GM18873 (cell line): ENCODE results near the gene NTN1.
"Not testable (repeated sequence)": the region's sequence is repeated elsewhere in the genome, so short reads cannot be mapped to it uniquely, and the experiment has no call there.

Experiments
- ATAC-seq: cut with Tn5 transposase; IDR thresholded peaks from one replicate; pipeline ENCODE4 v1.9.1; 2021; ENCODE audit warnings: mild to moderate bottlenecking, moderate library complexity, moderate number of reproducible peaks; ENCODE audit not compliant: unreplicated experiment, low FRiP score

The NTN1 gene

DNA sequence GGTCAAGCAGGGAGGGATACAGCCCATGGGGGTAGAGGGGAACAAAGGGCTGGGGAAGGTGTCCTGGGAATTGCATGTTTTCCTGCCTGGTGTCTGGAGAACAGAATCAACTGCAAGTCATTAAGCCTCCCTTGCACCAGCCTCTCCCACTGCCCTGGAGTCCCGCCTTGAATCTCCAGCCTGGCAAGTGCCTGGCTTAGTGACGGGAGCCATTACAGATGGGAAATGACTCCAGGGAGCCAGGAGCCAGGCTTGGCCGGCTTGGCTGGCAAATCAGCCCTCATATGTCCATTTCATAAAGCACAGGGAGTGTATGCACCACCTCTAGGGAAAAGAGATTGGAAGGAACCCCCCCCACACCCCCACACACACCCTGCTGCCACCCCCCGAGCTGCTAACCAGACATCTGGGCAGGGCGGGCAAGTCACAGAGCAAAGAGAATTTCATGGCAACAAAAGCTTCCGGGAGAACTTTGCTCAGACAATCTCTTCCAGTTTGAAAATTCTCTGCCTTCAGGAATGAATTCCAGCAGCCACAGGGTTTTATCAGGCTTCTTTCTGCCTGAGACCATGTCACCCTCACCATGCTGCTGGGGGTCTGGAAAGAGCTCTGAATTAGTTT lies 127.7 kb downstream of the NTN1 start:
- no peak for ATAC-seq

DNA sequence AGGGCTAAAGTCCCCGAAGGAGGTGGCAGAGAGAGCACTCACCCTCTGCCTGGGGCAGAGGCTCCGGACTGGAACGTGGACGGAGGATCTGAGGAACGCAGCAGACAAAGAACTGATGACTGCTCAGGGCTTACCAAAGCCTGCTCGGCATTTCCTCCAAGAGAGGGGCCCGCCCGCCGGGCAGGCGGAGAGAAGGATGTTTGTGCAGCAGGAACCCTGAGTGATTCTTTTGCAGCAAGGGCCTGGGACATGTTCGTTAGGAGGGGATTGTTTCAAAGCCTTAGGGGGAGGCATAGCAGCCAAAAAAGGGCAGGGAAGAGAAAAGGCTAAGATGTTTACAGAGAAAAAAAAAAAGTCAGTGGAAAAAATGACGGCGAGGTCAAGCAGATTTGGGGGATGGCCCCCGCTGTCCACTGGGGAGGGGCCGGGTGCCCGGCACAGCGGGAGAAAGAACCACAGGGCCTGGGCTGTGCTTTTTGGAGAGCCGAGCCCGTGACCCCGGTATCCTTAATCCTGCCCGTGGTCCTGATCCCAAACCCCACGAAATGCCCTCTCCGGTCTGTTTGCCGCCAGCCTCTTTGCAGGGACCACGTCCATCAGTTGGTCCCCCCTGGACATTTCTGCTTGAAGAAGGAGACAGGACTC lies 129.3 kb downstream of the NTN1 start:
- ATAC-seq: no peak

DNA sequence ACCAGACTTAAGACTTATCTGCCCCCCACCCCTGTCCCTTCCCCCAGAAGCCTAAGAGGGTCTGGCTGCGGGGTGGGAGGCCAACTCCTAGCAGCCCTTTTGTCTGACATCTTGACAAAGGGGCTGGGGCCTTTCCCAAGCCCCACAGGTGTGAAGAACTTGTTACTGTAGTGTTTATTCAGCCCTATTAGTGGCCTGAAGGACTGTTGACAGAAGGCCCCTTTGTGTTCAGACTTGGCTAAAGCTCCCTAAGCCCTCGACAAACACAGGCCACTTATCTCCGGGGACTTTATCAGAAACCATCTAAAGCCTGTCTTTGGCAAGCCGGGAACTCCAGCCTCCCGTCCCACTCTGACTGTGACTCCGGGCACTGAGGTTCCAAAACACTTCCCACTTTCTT lies 129.8 kb downstream of the NTN1 start:
- ATAC-seq: no peak

DNA sequence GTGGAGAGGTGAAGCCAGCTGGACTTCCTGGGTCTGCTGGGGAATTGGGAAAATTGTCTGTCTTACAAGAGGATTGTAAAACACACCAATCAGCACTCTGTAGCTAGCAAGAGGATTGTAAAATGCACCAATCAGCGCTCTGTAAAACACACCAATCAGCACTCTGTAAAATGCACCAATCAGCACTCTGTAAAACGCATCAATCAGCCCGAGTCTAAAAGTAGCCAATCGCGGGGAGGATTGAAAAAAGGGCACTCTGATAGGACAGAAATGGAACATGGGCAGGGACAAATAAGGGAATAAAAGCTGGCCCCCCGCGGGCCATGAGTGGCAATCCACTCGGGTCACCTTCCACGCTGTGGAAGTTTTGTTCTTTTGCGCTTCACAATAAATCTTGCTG lies 130.4 kb downstream of the NTN1 start:
- not testable (repeated sequence) for ATAC-seq

DNA sequence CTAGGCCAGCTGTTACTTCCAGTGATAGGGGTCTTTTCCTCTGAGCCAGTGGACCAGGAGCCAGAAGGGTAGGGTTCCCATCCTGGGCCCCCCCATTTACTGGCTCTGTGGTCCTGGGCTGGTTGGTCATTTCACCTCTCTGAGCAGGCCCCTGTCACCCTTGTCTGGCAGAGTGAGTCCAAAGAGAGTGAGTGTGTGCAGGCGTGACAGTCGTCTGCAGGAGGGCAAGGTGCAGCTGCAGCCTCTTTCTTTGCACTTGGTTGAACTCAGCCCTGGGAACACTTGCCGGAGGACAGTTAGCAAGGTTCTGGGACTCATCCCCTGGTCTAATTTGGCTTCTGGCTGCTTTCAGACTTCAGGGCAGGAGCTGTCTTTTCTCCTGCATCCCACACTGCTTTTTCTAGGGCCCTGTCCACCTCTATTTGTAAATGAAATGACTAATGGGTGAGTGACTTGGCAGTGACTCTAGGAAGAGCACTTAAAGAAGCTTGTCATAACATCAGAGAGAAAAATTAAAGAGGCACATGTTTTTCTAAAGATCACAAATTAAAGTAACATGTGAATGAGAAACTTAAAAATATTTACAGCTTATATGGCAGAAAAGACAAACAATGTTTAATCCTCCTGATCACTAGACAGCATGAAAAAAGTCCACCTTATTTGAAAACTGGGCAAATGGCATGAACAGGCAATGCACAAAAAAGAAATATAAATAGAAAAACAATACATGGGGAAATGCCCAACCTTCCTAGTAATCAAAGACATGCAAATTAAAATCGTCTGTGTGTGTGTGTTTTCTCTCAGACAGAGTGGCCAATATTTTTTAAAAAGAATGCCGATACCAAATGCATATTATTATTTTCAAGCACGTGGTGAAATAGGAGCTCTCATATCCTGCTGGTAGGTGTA lies 137.5 kb downstream of the NTN1 start:
- no peak for ATAC-seq

DNA sequence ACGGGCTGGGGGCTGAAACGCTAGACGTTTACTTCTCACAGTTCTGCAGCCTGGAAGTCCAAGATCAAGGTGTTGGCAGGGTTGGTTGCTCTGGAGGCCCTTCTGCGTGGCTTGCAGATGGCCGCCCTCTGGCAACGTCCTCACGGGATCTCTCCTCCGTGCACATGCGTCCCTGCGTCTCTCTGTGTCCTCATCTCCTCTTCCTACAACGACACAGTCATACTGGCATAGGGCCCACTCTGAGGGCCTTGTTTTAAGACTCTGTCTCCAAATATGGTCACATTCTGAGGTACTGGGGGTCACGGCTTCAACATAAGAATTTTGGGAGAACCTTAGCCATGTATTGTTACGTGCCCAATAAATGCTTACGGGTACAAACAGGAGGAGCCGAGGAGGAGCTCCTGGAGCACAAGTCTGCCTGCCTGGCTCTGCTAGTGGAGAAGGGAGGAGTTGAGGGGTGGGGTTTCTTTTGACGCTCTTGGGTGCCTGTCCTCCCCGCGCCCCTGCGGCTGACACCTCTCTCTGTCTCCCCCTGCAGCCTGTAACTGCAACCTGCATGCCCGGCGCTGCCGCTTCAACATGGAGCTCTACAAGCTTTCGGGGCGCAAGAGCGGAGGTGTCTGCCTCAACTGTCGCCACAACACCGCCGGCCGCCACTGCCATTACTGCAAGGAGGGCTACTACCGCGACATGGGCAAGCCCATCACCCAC lies 141.1 kb downstream of the NTN1 start:
- no peak for ATAC-seq

DNA sequence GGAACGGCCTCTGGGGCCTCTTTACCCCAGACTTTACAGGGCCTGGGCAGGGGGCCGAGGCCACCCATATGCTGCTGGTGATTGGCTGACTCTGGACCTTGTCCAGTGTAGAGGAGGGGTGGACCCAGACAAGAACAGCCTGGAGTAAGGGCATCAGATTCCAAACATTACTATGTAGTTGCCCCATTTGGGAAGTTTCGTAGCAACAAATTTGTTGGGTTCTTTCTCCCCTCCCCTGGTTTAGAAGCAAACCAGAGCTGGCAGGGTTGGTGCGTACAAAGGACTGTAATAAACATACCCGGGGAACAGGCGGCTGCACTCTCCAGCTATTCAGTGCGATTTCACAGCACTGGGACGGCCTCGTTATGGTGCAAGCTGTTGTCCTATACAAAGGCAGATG lies 145.5 kb downstream of the NTN1 start:
- no peak for ATAC-seq

DNA sequence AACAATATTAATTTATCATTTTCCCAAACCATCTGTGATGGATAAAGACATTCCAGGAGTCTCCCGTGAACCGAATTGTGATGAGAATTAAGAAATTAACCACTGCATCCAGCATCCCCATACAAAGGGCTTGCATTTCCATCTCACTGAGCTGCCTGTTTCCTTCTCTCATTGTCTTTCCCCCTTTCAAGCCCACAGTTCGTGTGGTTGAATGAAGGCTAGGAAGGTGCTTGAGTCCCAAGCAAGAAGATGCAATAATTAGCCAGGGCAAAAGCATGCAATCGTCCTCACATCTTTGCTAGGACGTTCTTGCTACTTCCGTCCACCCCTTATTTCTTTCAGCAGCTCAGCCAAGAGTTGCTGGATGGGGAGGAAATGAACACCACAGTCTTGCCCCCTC lies 146.1 kb downstream of the NTN1 start:
- no peak for ATAC-seq

DNA sequence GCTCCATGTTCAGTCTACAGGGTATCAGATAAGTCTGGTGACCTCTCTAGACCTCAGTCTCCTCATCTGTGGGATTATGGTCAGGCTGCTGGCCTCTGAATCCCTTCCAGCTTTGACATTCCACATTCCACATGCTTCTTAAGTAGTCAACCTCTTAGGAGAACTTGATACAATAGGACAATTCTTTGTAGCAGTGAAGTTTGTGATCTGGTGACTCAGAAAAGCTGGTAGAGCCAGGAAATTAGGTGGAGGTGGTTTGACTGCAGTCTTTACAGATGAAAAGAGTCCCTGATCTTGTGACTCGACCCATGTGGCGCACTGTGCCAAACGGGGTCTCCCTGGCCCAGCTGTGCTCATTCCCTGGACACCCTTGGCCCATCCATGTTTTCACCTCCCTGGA lies 147.8 kb downstream of the NTN1 start:
- ATAC-seq: no peak

DNA sequence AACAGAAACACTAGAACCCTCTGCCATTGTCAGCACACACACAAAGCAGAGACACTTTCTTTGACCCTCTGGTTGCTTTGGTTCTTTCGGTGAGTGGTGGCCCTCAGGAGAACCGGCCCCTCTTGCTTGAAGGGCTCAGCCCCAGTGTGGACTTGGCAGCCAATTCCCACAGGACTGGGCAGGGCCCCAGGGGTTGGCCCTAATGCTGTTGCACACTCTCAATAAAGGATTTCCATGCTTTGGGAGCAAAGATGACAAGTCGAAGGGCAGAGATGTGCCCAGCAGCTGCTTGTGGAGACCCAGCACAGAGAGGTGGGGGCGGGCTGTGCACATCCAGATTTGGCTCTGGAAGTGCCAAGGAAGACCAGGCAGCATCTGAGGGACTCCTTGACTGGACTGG lies 149.0 kb downstream of the NTN1 start:
- no peak for ATAC-seq

DNA sequence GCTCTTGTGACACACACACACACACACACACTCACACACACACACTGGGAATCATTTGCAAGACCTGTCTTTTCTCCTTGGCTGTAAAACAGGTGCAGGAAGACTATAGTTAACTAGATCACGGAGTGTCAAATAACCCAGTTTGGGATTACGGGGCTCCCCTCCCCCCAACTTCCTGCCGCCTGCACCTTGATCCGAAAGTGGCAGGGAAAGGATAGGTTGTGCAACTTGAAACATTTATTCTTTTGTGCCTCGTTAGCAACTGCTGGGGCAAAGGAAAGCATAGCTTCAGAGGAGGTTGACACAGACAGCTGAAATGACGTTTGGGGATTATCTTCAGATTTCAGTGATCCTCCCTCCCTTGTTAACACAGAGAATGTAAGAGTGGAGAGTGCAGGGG lies 149.5 kb downstream of the NTN1 start:
- ATAC-seq: no peak

DNA sequence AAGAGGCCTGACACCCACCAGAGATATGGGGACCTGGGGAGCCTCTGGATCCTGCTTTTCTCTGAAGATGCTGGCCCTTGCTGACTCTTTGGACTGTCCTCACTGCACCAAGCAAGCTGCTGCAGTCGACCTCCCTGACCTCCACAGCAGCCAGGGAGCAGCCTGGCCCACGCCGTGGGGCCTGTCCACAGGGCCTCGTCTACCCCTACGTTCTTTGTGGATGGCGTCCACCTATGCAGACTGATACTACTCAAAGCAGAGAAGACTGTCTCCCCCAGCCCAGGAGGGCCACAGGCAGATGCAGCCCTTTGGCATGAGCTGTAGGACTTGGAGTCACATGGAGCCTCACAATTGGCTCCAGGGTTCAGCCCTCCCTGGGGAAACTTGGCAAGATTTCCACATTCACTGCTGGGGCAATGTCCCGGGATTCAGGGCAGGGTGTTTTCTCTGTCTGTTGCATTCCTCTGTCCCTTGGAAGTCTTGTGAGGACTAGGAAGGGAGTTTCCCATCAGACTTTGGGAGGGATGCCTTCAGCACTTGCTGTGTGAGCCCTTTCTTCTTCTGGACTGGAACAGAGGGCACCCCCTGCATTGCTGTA lies 152.2 kb downstream of the NTN1 start:
- no peak for ATAC-seq

DNA sequence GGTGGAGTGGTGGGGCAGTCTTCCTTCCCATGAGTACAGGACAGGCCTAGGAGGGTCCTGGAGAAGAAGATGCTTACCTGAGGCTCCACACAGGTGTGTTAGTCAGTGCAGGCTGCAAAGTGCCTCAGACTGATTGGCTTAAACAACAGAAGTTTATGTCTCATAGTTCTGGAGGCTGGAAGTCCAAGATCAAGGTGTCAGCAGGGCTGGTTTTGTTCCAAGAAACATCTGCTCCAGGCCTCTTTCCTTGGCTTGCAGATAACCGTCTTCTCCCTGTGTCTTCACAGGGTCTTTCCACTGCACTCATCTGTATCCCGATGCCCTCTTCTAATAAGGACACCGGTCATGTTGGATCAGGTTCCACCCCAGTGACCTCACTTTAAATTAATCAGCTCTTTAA lies 153.0 kb downstream of the NTN1 start:
- no peak for ATAC-seq

DNA sequence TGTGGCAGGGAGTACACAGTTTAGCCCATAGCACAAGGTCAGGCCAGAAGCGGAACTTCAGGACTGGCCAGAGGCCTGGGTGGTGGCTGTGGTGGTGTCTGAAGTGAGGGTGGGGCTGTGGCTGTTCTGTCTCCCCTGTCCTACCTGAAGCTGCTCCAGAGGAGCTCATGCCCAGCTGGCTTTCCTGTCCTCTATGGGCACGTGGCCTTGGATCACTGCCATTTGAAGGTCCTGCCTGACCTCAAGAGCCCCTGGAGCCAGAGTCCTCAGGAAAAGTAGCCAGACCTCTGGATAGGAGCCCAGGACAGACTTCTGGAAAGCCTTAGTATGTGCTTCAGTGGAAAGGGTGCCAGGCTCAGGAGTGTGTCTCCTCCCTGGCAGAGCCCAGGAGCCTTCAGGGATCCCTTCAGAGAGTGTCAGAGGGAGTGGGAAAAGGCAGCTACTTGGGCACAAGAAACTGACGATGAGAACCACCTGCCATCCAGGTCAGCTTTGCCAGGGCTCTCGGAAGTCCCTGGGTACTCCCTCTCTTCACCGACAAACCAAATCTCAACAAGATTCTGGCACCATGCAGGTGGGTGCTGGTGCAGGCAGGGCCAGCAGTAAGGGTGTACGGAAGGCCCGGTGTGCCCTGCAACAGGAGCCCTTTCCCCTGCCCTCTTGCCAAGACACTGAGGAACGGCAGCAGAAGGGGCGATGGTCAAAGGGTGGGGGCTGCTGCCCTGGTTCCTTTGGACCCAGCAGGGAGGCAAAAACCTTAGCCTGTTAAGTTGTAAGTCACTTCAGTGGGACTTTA lies 153.7 kb downstream of the NTN1 start:
- ATAC-seq: no peak

DNA sequence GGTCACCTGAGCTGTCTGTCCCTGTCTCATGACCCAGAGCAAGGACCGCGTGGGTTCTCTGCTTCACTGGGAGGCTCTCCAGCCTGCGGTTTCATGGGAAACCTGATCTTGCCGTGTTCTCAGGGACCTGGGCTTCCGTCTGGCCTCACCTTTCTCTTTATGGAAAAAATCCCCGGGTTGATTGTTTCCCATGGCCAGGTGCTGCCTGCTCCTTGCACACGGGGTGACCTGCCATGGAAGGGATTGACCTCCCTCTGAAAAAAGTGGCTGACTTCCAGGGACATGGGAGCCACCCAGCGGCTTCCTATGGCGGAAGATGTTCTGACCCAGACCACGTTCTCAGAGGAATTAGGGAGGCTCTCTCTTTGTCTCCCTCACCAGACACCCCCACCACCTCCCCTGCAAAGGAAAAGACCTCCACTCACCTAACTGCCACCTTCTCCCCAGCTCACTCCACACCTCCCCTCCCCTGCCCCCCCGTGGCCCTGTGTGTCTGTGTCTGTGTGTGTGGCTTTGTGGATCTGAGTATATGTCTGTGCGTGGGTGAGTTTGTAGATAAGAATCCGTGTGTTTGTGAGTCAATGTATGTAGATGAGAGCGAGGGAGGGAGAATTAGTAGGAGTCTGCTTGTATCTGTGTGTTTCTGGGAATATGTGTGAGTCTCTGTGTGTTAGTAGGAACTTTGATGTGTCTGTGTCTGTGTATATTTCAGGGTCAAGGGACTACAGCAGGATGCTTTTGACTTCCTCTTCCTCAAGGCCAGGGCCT lies 154.6 kb downstream of the NTN1 start:
- no peak for ATAC-seq

DNA sequence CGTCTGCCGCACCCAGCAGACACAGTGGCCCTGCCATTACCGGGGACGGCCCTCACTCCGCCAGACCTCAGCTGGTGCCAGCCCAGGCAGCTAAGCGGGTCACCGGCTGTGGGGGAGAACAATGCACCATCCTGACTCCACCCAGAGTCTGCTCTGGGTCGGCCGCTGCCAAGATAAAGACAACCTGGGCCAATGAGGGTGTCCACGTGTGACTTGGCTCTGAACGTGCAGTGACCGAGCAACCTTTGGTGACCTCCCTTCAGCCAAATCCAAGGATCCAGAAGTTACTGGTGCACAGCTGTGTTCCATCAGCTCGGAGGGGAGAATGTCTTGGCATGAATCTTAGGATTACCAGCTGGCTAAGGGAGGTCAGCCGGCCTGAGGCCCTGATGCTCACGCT lies 155.9 kb downstream of the NTN1 start:
- ATAC-seq: no peak

DNA sequence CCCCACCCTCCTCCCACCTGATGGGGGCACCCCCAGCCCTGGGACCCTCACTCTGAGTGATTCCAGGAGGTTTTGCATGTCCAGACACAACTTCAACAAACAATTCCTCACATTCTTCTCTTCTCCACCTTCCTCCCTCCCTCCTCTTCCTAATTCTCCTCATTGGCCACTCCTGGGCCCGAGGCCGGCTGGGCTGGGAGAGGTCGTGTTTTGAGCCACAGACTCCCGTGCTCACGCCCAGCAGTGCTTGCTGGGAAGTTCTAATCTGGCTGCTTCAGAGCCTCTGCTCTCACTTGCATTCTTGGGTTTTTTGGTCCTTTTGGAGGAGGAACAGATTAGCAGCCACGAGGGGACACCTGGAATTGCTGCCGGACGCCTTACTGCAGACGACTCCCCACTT lies 157.0 kb downstream of the NTN1 start:
- no peak for ATAC-seq

DNA sequence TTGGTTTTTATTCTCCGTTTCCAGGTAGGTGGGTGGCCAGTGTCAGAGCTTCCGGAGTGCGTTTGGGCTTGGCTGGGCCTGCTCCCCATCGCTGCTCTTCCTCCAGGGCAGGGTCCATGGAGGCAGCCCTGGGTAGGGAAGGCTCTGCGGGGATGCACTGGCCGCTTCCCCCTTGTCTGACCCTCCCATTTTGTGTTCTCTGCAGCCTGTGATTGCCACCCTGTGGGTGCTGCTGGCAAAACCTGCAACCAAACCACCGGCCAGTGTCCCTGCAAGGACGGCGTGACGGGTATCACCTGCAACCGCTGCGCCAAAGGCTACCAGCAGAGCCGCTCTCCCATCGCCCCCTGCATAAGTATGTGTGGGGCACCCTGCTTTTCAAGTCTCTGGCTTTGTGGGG lies 158.3 kb downstream of the NTN1 start:
- ATAC-seq: no peak

DNA sequence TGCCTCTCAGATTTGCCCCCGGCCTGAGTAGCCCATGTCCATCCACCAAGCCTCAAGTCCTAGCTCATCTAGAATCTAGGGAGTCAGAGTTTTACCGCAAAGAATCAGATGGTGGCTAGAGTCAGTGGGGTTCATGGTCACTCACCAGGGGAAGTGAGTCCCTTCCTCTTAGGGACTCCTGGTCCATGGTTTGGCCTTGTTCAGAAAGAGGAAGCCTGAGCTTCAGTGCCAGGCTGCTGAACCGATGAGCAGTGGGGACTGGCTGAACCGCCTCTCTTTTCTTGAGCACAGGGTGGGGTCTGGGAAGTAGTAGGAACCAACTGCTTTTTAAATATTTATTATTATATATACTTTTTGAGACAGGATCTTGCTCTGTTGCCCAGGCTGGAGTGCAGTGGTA lies 160.3 kb downstream of the NTN1 start:
- ATAC-seq: no peak
